ENCODE data around the gene IL32.
A peak's percentile ranks its signal among the peaks of the same experiment; 100 is the strongest.
"Not testable (repeated sequence)": the region's sequence is repeated elsewhere in the genome, so short reads cannot be mapped to it uniquely, and the experiment has no call there.

The IL32 gene

GRCh38 chr16:3051494-3051893 lies 13.9 kb upstream of the IL32 start:
- no peak for DNase-seq (ENCODE audit: low spot score)

DNA sequence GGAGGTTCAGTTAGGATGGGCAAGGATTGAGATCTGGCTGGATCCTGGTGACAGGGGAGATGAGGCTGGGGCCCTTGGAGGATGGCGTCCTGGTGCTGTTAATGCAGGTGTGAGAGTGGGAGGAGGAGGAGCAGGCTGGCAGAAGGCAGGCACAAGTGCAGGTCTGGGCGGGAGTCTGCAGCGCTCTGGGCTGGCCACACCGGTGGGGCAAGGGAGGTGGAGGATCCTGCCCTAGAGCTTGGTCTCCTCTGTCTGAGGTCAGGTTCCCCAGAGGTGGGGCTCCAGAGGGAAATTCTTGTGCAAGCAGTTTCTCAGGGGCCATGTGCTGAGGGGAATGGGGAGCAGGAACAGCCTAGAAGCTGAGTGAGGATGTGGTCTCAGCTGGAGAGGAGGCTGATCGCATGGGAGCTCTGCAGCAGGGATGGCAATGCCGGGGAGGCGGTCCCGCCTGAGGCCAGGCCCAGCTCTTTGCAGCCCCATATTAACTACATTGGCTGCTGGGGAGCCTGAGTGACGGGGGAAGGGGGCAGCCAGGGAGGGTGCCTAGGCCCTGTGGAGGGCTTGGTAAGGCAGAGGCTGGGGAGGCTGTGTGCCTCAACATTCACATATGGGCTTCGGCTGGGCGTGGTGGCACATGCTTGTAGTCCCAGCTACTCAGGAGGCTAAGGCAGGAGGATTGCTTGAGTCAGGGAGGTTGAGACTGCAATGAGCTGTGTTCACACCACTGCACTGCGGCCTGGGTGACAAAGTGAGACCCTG lies 12.7 kb upstream of the IL32 start:
- DNase-seq (ENCODE audit: low spot score), result not testable (repeated sequence)

DNA sequence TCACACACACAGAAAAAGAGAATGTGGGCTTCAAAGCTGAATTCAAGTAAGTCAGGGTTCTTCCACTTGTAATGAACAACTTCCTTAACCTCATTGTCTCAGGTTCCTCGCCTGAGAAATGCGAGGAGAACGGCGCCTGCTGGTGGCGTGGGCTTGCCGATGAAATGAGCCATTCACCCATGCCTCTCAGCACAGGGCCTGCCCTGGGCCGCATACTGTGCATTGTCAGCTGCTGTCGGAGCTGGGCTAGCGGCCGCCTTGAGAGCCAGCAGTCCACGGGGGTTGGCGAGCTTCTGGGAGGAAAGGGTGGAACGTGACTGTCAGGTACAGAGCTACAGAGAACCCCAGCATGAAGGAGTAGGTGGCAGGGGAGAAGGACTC lies 12.1 kb upstream of the IL32 start:
- not testable (repeated sequence) for DNase-seq (ENCODE audit: low spot score)

DNA sequence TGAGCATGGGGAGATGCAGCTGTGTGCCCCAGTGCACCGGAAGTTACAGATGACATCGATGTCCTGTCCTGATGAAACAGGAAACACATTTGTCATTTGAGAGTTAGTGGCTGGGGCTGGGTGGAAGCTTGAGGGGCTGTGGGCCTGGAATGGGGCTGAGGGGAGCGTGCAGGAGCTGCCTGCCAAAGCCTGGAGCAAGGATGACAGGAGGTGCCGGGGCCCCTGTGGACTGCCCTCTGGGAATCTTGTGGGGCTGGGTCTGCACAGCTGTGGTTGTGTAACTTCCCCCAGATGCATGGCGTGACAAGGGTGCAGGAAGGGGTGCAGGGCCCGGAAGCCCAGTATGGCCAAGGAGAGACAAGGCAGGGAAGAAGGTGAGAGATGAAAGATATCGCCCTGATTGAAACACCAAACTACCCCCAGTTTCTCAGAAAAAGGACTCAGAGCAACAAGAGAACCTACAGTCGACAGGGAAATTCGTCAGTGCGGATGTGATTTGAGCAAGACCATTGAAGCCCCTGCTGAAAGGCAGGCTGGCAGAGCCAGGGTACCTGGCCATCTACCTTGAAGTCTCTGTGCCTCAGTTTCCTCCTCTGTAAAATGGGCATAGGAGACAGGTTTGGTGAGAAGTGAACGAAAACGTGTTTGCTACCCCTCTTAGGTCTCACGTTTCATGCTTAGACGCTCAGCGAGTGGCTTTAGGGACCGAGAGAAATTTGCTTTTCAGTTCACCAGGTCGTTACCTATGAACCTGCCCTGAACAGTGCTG lies 10.3 kb upstream of the IL32 start:
- DNase-seq (ENCODE audit: low spot score), result no peak

DNA sequence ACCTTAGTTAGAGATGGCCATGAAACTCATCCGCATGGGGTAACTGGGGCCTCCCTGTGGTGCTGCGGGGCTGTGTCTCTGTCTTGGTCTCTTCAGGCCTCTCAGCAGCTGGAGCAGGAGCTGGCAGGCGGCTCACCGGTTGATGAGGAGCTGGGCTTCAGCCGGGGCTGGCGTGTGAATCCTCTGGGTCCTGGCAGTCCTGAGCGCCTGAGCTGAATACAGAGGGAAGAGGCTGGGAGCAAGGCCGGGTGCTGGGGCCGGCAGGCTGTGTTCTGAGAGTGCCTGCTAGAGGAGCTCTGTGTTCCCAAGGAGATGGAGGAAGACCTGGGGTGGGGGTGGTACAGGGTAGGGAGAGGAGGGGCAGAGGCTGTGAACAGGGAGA lies 9.7 kb upstream of the IL32 start:
- DNase-seq (ENCODE audit: low spot score), result not testable (repeated sequence)

DNA sequence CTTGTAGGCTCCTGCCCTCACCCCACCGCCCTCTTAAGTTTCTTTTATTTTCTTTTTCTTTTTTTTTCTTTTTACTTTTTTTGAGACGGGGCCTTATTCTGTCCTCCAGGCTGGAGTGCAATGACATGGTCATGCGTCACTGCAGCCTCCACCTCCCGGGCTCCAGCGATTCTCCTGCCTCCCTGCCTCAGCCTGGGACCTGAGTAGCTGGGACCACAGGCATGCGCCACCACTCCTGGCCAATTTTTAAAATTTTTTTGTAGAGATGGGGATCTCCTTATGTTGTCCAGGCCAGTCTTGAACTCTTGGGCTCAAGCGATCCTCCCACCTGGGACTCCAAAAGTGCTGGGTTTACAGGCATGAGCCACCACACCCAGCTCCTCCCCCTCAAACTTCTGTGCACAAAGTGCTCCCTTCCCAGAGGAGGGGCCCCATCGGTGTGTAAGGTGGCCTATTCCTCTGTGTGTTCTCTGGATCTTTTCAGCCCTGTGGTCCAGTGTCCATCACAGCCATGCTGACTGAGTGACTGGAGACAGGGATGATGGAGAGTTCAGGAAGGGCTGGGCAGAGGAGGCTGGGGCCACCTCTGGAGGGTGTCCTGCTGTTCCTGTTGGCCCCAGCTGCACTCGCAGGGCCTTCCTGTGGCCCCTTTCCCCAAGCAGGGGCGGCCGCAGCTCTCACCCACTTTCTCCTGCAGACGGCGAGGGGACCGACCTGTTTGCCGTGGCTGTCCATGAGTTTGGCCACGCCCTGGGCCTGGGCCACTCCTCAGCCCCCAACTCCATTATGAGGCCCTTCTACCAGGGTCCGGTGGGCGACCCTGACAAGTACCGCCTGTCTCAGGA lies 8.9 kb upstream of the IL32 start:
- DNase-seq (ENCODE audit: low spot score), result no peak

DNA sequence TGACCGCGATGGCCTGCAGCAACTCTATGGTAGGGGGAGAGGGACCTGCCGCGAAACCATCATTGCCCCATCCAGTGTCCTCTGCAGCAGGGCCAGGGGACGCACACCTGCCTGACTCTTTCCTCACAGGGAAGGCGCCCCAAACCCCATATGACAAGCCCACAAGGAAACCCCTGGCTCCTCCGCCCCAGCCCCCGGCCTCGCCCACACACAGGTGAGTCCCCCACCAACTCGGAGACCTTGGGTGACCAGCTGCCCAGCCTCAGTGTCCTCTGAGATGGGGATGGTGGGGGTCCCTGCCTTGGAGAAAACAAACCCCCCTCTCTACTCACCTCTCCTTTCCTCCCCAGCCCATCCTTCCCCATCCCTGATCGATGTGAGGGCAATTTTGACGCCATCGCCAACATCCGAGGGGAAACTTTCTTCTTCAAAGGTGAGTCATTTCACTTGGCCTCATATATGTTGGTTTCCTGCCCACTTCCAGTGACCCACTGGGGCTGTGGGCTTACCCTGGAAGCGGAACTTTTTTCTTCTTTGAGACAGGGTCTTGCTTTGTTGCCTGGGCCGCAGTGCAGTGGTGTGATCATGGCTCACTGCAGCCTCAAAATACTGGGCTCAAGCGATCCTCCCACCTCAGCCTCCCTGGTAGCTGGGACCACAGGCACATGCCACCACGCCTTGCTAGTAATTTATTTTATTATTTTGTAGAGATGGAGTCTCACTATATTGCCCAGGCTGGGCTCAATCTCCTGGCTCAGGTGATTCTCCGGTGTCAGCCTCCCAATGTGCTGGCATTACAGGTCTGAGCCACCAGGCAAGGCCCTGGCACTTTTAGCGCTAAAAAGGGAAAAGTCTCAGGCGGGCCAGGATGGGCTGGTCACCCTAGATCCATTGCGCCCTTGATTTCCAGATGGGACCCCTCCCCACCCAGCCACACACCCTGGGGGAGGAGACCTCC lies 8.0 kb upstream of the IL32 start:
- no peak for DNase-seq (ENCODE audit: low spot score)

DNA sequence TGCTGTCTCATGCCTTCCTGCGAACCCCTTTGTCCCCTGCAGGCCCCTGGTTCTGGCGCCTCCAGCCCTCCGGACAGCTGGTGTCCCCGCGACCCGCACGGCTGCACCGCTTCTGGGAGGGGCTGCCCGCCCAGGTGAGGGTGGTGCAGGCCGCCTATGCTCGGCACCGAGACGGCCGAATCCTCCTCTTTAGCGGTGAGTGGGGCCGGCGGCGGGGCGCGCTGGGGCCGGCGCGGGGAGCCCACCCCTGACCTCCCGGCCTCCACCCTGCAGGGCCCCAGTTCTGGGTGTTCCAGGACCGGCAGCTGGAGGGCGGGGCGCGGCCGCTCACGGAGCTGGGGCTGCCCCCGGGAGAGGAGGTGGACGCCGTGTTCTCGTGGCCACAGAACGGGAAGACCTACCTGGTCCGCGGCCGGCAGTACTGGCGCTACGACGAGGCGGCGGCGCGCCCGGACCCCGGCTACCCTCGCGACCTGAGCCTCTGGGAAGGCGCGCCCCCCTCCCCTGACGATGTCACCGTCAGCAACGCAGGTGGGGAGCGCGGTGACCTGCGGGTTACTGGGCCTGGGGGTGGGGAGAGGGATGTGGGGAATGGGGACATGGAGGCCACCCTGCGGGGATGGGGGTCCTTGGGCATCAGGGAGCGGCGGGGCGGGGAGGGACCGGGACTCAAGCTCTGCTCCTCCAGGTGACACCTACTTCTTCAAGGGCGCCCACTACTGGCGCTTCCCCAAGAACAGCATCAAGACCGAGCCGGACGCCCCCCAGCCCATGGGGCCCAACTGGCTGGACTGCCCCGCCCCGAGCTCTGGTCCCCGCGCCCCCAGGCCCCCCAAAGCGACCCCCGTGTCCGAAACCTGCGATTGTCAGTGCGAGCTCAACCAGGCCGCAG lies 7.1 kb upstream of the IL32 start:
- peak; percentile 66 for DNase-seq (ENCODE audit: low spot score)

- peak; percentile 77 for DNase-seq (ENCODE audit: low spot score)
These were observed 6.3 kb upstream of the IL32 start for GRCh38 chr16:3059041-3059722.

DNA sequence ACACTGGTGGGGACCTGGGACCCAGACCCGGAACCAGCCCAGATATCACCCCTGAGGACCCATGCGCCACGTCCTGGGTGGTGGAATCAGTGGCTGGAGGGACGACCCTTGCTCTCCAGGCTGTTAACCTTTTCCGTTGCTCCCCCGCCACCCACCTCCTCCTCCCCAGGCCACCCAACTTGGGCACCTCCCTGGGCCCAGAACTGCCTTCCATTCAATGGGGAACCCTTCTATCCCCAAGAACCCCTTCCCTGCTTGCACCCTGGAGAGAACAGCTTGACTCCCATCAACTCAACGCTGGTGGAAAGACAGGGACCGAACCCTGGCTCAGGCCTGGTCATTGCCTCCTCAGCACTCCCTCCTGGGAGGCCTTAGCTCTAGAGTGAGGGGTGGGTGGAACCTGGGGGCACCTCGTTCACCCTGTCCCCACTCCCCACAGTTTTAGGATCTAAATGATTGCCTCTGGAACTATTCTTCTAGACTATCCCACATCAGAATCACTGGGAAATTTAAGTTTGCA lies 5.7 kb upstream of the IL32 start:
- no peak for DNase-seq (ENCODE audit: low spot score)

DNA sequence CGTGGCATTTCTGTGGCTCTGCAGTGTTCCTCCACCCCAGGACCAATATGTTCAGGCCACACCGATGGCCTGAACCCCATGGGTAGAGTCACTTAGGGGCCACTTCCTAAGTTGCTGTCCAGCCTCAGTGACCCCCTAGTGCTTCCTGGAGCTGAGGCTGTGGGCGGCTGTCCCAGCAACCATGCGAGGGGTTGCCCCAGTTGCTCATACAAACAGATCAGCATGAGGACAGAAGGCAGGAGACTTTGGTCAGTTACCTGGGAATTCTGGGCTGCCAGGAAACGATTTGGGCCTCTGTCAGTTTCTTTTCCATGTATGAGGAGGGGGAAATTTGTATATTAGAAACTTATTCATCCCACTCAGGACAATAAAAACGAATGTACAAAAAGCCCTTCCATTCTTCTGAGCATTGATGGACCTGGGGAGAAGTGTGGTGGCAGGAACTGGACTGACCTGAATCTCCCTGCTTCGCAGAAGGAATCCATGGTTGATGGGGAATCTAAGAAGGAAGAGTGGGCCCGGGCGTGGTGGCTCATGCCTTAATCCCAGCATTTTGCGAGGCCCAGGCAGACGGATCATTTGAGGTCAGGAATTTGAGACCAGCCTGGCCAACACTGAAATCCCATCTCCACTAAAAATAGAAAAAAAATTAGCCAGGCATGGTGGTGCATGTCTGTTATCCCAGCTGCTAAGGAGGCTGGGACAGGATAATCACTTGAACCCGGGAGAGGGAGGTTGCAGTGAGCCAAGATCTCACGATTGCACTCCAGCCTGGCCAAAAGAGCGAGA lies 4.9 kb upstream of the IL32 start:
- DNase-seq (ENCODE audit: low spot score), result no peak

DNA sequence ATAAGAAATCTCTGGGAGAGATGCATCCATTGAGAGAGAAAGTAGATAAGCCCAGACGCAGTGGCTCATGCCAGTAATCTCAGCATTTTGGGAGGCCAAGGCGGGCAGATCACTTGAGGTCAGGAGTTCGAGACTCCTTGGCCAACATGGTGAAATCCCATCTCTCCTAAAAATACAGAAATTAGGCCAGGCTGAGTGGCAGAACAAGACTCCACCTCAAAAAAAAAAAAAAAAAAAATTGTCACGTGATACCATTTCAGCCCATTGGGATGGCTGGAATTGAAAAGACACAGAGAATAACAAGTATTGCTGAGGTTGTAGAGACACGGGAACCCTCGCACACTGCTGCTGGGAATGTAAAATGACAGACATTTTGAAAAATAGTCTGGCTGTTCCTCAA lies 2.9 kb upstream of the IL32 start:
- no peak for DNase-seq (ENCODE audit: low spot score)

GRCh38 chr16:3063625-3064386 lies 1.6 kb upstream of the IL32 start:
- no peak for DNase-seq (ENCODE audit: low spot score)

- no peak for DNase-seq (ENCODE audit: low spot score)
These were observed 451 bp downstream of the IL32 start for GRCh38 chr16:3065742-3066439.

DNA sequence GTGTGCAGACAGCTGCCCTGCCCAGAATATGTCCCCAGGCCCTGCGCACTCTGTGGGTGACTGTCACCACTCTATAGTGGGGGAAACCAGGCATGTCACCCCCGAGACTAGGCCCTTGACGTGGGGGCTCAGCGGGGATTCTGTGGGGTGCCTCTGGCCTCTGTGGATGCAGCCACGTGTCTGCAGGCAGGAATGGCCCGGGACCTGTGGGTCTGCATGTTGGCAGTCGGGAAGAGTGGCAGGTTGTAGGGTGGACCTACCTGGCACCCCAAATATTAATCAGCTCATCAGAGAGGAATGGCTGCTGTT lies 954 bp downstream of the IL32 start:
- no peak for DNase-seq (ENCODE audit: low spot score)

DNA sequence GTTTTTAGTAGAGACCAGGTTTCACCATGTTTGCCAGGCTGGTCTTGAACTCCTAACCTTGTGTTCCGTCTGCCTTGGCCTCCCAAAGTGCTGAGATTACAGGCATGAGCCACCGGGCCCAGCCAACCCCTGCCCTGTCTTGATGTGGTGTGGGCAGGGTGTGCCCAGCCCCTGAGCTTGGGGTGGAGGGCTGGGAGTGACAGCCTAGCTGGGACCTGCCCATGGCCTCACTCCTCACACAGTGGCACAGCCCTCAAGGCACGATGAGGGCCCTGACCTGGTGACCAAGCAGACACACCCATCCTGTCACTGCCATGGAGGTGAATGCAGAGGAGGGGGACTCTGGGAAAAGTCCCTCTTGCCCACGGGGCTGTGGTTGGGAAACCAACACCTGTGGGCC lies 3.0 kb downstream of the IL32 start:
- no peak for DNase-seq (ENCODE audit: low spot score)

DNA sequence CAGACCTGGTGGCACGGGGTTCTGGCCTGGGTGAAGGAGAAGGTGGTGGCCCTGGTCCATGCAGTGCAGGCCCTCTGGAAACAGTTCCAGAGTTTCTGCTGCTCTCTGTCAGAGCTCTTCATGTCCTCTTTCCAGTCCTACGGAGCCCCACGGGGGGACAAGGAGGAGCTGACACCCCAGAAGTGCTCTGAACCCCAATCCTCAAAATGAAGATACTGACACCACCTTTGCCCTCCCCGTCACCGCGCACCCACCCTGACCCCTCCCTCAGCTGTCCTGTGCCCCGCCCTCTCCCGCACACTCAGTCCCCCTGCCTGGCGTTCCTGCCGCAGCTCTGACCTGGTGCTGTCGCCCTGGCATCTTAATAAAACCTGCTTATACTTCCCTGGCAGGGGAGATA lies 3.7 kb downstream of the IL32 start:
- DNase-seq (ENCODE audit: low spot score), result not testable (repeated sequence)
